Ureter (tissue), 1 donor: Measurements from ENCODE around the gene PHOX2B. TPM values are rescaled to one million over a fixed set of nuclear protein-coding genes. Genes with fewer than 3 reads are reported as not detected.
"Not testable (repeated sequence)": the region's sequence is repeated elsewhere in the genome, so short reads cannot be mapped to it uniquely, and the experiment has no call there.

Source experiments
- DNase-seq: peaks from one replicate; pipeline ENCODE4 v3.0.0-alpha.2; 2020; ENCODE audit warnings: low spot score
- total RNA-seq: library from RNA; stranded (reverse); gene quantifications from one replicate; pipeline ENCODE4 v1.2.4, GENCODE V29; 2023
- donor health status: DM: yes; HTN: yes; CAD: no.

The PHOX2B gene
- total RNA-seq, 1 donor from 2014 or later, result not detected

DNA sequence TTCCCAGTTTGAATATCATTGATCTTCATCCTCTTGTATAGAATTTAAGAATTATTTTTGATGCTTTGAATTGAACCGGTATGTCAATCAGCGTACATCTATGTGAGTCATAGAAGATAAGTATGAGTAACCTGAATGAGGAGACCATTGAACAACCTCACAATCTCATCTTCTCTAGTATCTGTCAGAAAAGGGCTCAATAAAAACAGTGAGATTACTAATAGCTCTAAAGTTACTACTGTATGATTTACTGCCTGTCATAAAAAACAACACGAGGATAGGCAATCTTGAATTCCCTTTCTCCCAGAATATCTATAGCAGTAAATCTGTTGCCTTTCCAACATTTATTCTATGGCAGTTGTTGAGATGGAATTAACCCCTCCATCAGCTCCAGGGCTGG is 36.1 kb downstream of the PHOX2B start:
- DNase-seq, result no peak

DNA sequence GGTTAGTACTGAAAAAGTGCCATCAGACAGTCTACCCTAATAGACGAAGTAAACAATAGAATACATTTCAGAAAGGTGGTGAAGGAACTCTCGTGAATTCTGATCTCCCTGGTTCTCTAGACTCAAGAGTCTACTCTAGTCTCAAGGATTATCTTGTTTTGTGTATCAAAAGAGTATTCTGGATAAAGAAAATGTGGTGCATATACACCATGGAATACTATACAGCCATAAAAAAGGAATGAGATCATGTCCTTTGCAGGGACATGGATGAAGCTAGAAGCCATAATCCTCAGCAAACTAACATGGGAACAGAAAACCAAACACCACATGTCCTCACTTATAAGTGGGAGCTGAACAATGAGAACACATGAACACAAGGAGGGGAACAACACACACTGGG is 36.9 kb downstream of the PHOX2B start:
- DNase-seq, result not testable (repeated sequence)

DNA sequence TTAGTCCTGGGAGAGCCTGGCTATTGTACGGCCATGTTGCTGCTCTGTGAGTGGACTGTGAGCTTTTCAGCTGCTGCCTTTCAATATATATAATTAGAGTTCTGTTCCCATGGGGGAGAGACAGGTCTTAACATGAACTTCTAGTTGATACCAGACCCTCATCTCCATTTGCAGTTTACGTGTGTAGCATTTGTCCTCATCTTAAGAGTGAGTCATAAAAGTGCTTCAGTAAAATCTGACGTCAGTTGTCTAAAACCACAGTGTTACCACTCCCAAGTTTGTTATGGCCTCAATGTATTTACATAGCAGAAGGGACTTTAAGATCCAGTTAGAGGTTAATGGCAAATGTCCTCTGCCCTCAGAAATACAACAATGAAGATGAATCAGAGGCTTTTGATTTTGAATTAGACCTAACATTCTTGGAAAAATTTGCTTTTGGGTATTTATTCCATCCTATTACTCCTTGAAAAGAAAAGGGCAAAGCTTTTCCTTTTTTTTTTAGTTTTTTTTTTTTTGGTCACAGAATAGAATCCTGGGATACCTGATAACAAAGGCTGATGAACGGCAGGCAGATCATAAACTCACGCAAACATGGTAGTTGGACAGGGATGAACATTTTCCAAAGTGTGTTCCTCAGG is 38.6 kb downstream of the PHOX2B start:
- DNase-seq, result no peak

DNA sequence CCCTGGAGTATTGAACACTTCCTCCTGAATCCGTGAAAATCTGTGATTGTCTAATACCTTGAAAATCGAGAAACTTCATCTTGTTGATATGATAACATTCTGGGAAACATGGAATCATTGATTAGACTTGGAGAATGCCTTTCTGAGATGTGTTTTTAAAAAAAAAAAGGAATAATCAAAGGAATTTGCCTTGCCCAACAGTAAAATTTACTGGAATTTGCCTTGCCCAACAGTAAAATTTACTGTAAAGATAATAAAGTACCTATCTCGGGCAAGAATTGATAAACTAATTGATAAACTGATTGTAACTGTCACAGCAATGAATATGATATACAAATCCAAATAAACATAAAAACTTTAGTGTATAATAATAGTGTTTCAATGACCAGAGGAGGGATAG is 44.7 kb downstream of the PHOX2B start:
- no peak for DNase-seq

GRCh38 chr4:41702770-41703169 is 45.8 kb downstream of the PHOX2B start:
- DNase-seq, result no peak

GRCh38 chr4:41701983-41702382 is 46.5 kb downstream of the PHOX2B start:
- no peak for DNase-seq

- no peak for DNase-seq
These were observed 51.8 kb downstream of the PHOX2B start for GRCh38 chr4:41696763-41697162.

- DNase-seq, result no peak
These were observed 52.4 kb downstream of the PHOX2B start for GRCh38 chr4:41696131-41696530.

Other genes starting within 250 kb of the PHOX2B start
- gene LIMCH1, start 210.6 kb downstream of the PHOX2B start, total RNA-seq, result 95.9 TPM
- gene TMEM33, start 186.7 kb upstream of the PHOX2B start, total RNA-seq, result 69.5 TPM
- 0.36 TPM for gene DCAF4L1, start 233.0 kb upstream of the PHOX2B start, total RNA-seq
- gene SLC30A9, start 241.8 kb upstream of the PHOX2B start, total RNA-seq, result 61.3 TPM